K562 (cell line): ENCODE data around the gene USPL1. TPM values are rescaled to one million over a fixed set of nuclear protein-coding genes. Genes with fewer than 3 reads are reported as not detected.

ENCODE experiments used
- ATAC-seq: fragments of 200-7000 bp; cut with Tn5 transposase; 3 replicates; pipeline ENCODE4 v1.9.1; 2020; ENCODE audit warnings: moderate library complexity
- BruUV-seq: library from RNA; stranded (reverse); fragments of 400-500 nt; replicated peaks from 2 replicates; lab custom pipeline; 2021; lab: Mats Ljungman, UMichigan
- CTCF ChIA-PET: fragments of 300-600 bp; formaldehyde crosslinking; extraction: SDS; loops from one replicate; lab custom pipeline; 2021; ENCODE audit warnings: low intra/inter-chr PET ratio; lab: Yijun Ruan, JAX
- POLR2A ChIA-PET: fragments of 300-600, 350-650 bp; sonication (Branson Sonifier 250); formaldehyde crosslinking; extraction: SDS; loops from one replicate; lab custom pipeline; 2021; ENCODE audit warnings: antibody characterized with exemption, inconsistent platforms; lab: Yijun Ruan, JAX
- DNase-seq, 4 experiments: peaks; one replicate each; pipeline versions ENCODE4 v3.0.0 to v3.0.0-alpha.2; 2011 to 2018; ENCODE audit warnings: low spot score in 3 of 4, mixed read lengths in 3 of 4; ENCODE audit errors: extremely low read depth in 1 of 4
- FAIRE-seq: peaks from 2 replicates; lab custom pipeline; 2011; peaks lifted over from hg19 to GRCh38; lab: Jason Lieb, UNC
- H2AFZ ChIP-seq: 2 replicates; pipeline ENCODE4 v1.6.0; 2011; ENCODE audit warnings: low read depth, low read length, control low read depth, inconsistent platforms
- H3K27ac ChIP-seq: fragments of 200-600 bp; 3 replicates; pipeline ENCODE4 v1.8.0; 2011; ENCODE audit warnings: low read depth, mild to moderate bottlenecking, control low read depth, inconsistent platforms, low read length, moderate library complexity, mixed read lengths; ENCODE audit errors: extremely low read depth
- H3K27me3 ChIP-seq, 2 experiments: fragments of 300-600 bp in 1 of 2; 2 replicates in 1 of 2; 3 replicates in 1 of 2; pipeline versions ENCODE4 v1.6.0 to v1.8.0; 2011; ENCODE audit warnings: inconsistent platforms in 2 of 2, low read length in 2 of 2, mild to moderate bottlenecking in 1 of 2, mixed read lengths in 1 of 2, moderate library complexity in 1 of 2; ENCODE audit not compliant: control insufficient read depth in 2 of 2, insufficient read depth in 2 of 2
- H3K36me3 ChIP-seq: fragments of 300-600 bp; 3 replicates; pipeline ENCODE4 v1.8.0; 2011; ENCODE audit warnings: mild to moderate bottlenecking, low read length, inconsistent platforms; ENCODE audit not compliant: control insufficient read depth, insufficient read depth
- H3K4me1 ChIP-seq, 2 experiments: fragments of 200-600 bp in 1 of 2; replicated peaks in 1 of 2; 2 replicates in 1 of 2; 3 replicates in 1 of 2; pipeline versions ENCODE4 v1.5.1 to v1.8.0; 2011; ENCODE audit warnings: inconsistent platforms in 2 of 2, low read length in 2 of 2, mild to moderate bottlenecking in 1 of 2, mixed read lengths in 1 of 2, moderate library complexity in 1 of 2; ENCODE audit not compliant: control insufficient read depth in 2 of 2, insufficient read depth in 2 of 2
- H3K4me2 ChIP-seq: 2 replicates; pipeline ENCODE4 v1.6.1; 2011; ENCODE audit warnings: low read length, control low read depth, inconsistent platforms, mixed read lengths; ENCODE audit not compliant: insufficient read depth
- H3K4me3 ChIP-seq: fragments of 200-600 bp; sonication (generic), shearing (Covaris generic); 2 replicates; pipeline ENCODE4 v1.5.1; 2016; ENCODE audit warnings: control low read depth, inconsistent platforms
- H3K79me2 ChIP-seq: fragments of 200-600 bp; 3 replicates; pipeline ENCODE4 v1.8.0; 2011; ENCODE audit warnings: low read length, inconsistent platforms; ENCODE audit not compliant: control insufficient read depth, insufficient read depth
- H3K9ac ChIP-seq, 2 experiments: 2 replicates each; pipeline versions ENCODE4 v1.6.0 to v1.6.1; 2011; ENCODE audit warnings: low read depth in 2 of 2, low read length in 2 of 2, control low read depth in 1 of 2, inconsistent platforms in 1 of 2, mild to moderate bottlenecking in 1 of 2, mixed read lengths in 1 of 2; ENCODE audit not compliant: insufficient read depth in 1 of 2
- H3K9me1 ChIP-seq: one replicate; pipeline ENCODE4 v1.6.0; 2011; ENCODE audit warnings: inconsistent platforms, mild to moderate bottlenecking, low read length, moderate library complexity; ENCODE audit not compliant: control insufficient read depth, insufficient read depth
- H3K9me3 ChIP-seq: replicated peaks from 2 replicates; pipeline ENCODE4 v1.5.1; 2011; ENCODE audit warnings: low read depth, low read length, inconsistent platforms; ENCODE audit not compliant: control insufficient read depth, insufficient read depth
- H4K20me1 ChIP-seq: replicated peaks from 2 replicates; pipeline ENCODE4 v1.6.1; 2011; ENCODE audit warnings: low read length, inconsistent platforms, mixed read lengths; ENCODE audit not compliant: control insufficient read depth, insufficient read depth
- BMI1 ChIP-seq: fragments of 150-350 bp; IDR thresholded peaks from 2 replicates; pipeline ENCODE4 v1.6.1; 2014; ENCODE audit warnings: low read length
- DMBX1 ChIP-seq: fragments of 250-450 bp; sonication (Bioruptor Pico); IDR thresholded peaks from 2 replicates; pipeline ENCODE4 v1.8.0; 2022; ENCODE audit warnings: inconsistent platforms, mild to moderate bottlenecking, moderate library complexity, borderline replicate concordance
- ELK1 ChIP-seq: sonication (generic); formaldehyde crosslinking; IDR thresholded peaks from 2 replicates; pipeline ENCODE4 v1.8.1; 2022; ENCODE audit warnings: missing genetic modification reagents
- FOXJ2 ChIP-seq: fragments of 200-800 bp; sonication (Bioruptor generic); IDR thresholded peaks from 2 replicates; pipeline ENCODE4 v1.6.1; 2016; ENCODE audit warnings: missing genetic modification characterization, missing compliant biosample characterization
- NFE2L1 ChIP-seq: fragments of 450-650 bp; IDR thresholded peaks from 2 replicates; pipeline ENCODE4 v1.6.1; 2016; ENCODE audit warnings: missing genetic modification characterization, low read depth, mild to moderate bottlenecking, missing compliant biosample characterization, moderate library complexity, borderline replicate concordance
- PKNOX1 ChIP-seq: fragments of 450-650 bp; IDR thresholded peaks from 2 replicates; pipeline ENCODE4 v1.6.1; 2016
- POLR2AphosphoS5 ChIP-seq: IDR thresholded peaks from 2 replicates; pipeline ENCODE4 v1.6.1; 2011; ENCODE audit warnings: mild to moderate bottlenecking, low read depth, low read length, moderate library complexity; ENCODE audit not compliant: control insufficient read depth, insufficient read depth
- SRSF9 ChIP-seq: fragments of 200-400 bp; formaldehyde crosslinking; IDR thresholded peaks from 2 replicates; pipeline ENCODE4 v1.6.1; 2017; ENCODE audit warnings: low read depth, low read length, borderline replicate concordance
- TEAD2 ChIP-seq: fragments of 450-650 bp; IDR thresholded peaks from 2 replicates; pipeline ENCODE4 v1.6.1; 2016; ENCODE audit warnings: missing genetic modification characterization, control low read depth, missing compliant biosample characterization
- TEAD4 ChIP-seq, 2 experiments: sonication (generic) in 1 of 2; formaldehyde crosslinking in 1 of 2; IDR thresholded peaks; 2 replicates each; pipeline versions ENCODE4 v1.6.1 to v1.8.0; 2012 to 2022; ENCODE audit warnings: borderline replicate concordance in 1 of 2, inconsistent platforms in 1 of 2, low read length in 1 of 2, mild to moderate bottlenecking in 1 of 2, missing genetic modification reagents in 1 of 2
- ZNF134 ChIP-seq: fragments of 250-450 bp; sonication (Bioruptor Pico); conservative IDR thresholded peaks from 2 replicates; pipeline ENCODE4 v1.4.0; 2020
- ZNF41 ChIP-seq: fragments of 250-450 bp; sonication (Bioruptor Pico); conservative IDR thresholded peaks from 2 replicates; pipeline ENCODE4 v1.4.0; 2020; ENCODE audit warnings: mild to moderate bottlenecking
- WGBS: fragments of 100-300 bp; shearing (Covaris generic); methylation state at CpG from one replicate; pipeline ENCODE4 v1.1.6; 2016; ENCODE audit warnings: low coverage, mixed read lengths; ENCODE audit not compliant: insufficient coverage; ENCODE audit errors: missing lambda C conversion rate; 5-methylcytosine and 5-hydroxymethylcytosine counted together
- in situ Hi-C: fragments of 300-500 bp; cut with MboI; formaldehyde crosslinking; loops from 4 replicates; pipeline ENCODE4 v1.15.0; 2018; ENCODE audit warnings: inconsistent platforms, mixed read lengths
- intact Hi-C: fragments of 100-400 bp; cut with micrococcal nuclease; formaldehyde crosslinking; loops from 2 replicates; pipeline ENCODE4 v1.14.2; 2022
- polyA plus RNA-seq, 8 experiments: library from polyadenylated mRNA; depleted of rRNA in 4 of 8; stranded (reverse) in 5 of 8; unstranded in 3 of 8; fragments of >200 nt; fragmentation: Nextera tagmentation in 2 of 8; fragmentation: Illumina TruSeq in 1 of 8; extraction: Ambion mirVana in 2 of 8; extraction: Trizol in 1 of 8; gene quantifications; 2 replicates each; pipeline versions ENCODE4 v1.2.1 to v1.2.3, GENCODE V29; 2011 to 2014; ENCODE audit warnings: inconsistent platforms in 1 of 8, missing spikeins in 1 of 8
- total RNA-seq, 7 experiments: library from RNA; depleted of rRNA in 6 of 7; stranded (reverse); fragments of >200 nt in 6 of 7; fragmentation: Illumina TruSeq in 2 of 7; extraction: Trizol in 2 of 7; gene quantifications; 2 replicates each; pipeline versions ENCODE4 v1.2.1 to v1.2.3, GENCODE V29; 2011 to 2021; ENCODE audit warnings: low replicate concordance in 1 of 7

USPL1 gene
- total and polyA plus RNA-seq, 9 of the 15 experiments (the other 6 are each of a cell fraction or from before 2014, with no cell fraction given) = 5.5 to 18.0 (median 12.0) TPM

DNA sequence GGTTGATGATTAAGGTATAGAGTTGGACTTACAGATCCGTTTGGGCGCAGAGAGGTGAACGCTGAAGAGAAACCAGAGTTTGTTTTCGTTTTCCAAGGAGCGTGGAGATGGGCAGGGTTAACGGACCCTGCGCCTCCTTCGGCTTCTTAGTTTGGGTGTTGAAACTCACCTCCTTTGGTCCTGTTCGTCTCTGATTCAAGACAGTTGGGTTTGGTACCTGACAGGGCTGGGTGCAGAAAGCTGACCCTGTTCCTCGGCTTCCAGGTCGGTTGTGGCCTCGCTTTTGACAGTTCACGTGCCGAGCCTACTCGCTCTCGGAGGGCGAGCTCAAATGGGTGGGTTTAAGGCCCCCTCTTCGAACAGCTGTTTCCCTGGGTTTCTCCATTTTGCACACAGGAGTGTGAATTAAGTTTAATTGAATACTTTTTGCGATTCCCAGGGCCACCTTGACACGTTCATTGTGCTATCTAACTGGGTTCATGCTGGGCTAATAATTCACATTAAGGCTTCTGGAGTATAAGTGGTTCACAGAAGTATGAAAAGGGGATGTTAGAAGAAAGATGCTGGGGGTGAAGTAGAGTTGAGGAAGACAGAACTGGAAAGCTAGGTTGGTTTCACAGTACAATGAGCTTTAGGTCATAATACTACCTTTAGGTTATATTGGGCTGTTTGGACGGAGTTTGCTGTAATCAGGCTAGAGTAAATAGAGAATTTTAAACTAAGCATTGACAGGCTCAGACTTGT lies 638 bp downstream of the USPL1 start:
- H4K20me1 ChIP-seq = no peaks in the 10 kb centered on the region; the same call in 1 of the 2 replicates
- H3K9me3 ChIP-seq = no peaks in the 10 kb centered on the region
- peaks cover 90% of the 10 kb centered on the region for H3K79me2 ChIP-seq
- BruUV-seq = TSS peak; percentile 57
- intact Hi-C loops = loop anchor here (5.0 kb wide), 1 partner anchor 54 kb away; no protein-coding TSS in a partner anchor
- peak overlapping the region; percentile 83 for H3K27ac ChIP-seq
- H3K4me2 ChIP-seq = peak overlapping the region; percentile 92
- H3K9me1 ChIP-seq = no peaks in the 10 kb centered on the region
- peak overlapping the region; percentile 61 for H3K4me3 ChIP-seq
- H3K27me3 ChIP-seq = no peaks in the 10 kb centered on the region
- ATAC-seq (peak; percentile 1; the same call in 2 of the 3 replicates), DNase-seq (peak in 2 of 4 experiments; percentile 6), FAIRE-seq (no peak)
- in situ Hi-C loops = no loop called here
- WGBS = 0% methylated on average over 15 of the region's 21 CpGs
- POLR2A ChIA-PET = interaction anchor here (1.1 to 2.7 kb wide), 4 partner anchors 11 to 153 kb away, joined by 3 to 13 read pairs (median 7); partner anchors contain the start of gene HMGB1
- H2AFZ ChIP-seq = peak overlapping the region; percentile 83
- H3K4me1 ChIP-seq = peaks cover 3 to 5% of the 10 kb centered on the region in 2 experiments; a peak in 2 of 5 replicates
- peaks cover 20% of the 10 kb centered on the region for H3K36me3 ChIP-seq
- peak overlapping the region; percentile 79 to 89 for H3K9ac ChIP-seq
- TF ChIP-seq BMI1 (no peak), SRSF9 (no peak), ZNF41 (CRISPR knock-in tag) (no peak)
- CTCF ChIA-PET = no interaction called here

GRCh38 chr13:30618930-30619279 lies 1.2 kb downstream of the USPL1 start:
- Histone ChIP-seq H3K9me3 (no peaks in the 10 kb centered on the region), H3K27me3 (no peaks in the 10 kb centered on the region), H3K9me1 (no peaks in the 10 kb centered on the region), H3K4me1 (peaks cover 3 to 5% of the 10 kb centered on the region in 2 experiments; a peak in 3 of 5 replicates), H4K20me1 (no peaks in the 10 kb centered on the region; the same call in 1 of the 2 replicates), H3K79me2 (peaks cover 91% of the 10 kb centered on the region), H2AFZ (no peak overlapping the region), H3K9ac (peak overlapping the region in 1 of 2 experiments; percentile 79; a peak in 2 of 4 replicates), H3K4me2 (peak overlapping the region; percentile 92), H3K36me3 (peaks cover 25% of the 10 kb centered on the region), H3K4me3 (peak overlapping the region; percentile 61), H3K27ac (peak overlapping the region; percentile 83; the same call in 1 of the 3 replicates)
- POLR2A ChIA-PET = interaction anchor here (1.1 kb wide), 1 partner anchor 72 kb away, joined by 3 read pairs; no protein-coding TSS in a partner anchor
- no peak for FAIRE-seq
- peak in 1 of 4 experiments; percentile 12 for DNase-seq
- intact Hi-C loops = loop anchor here (5.0 kb wide), 1 partner anchor 53 kb away; no protein-coding TSS in a partner anchor
- ATAC-seq = no peak
- in situ Hi-C loops = no loop called here
- CTCF ChIA-PET = no interaction called here
- BruUV-seq = no TSS peak
- WGBS = 2% methylated on average over 3 of the region's 3 CpGs
- no peak for TF ChIP-seq ZNF134
- TF ChIP-seq POLR2AphosphoS5 = no peak
- no peak for TF ChIP-seq NFE2L1 (tag)
- TF ChIP-seq PKNOX1 = no peak
- TF ChIP-seq DMBX1 (CRISPR knock-in tag) = no peak
- TF ChIP-seq TEAD2 (tag) = no peak
- no peak for TF ChIP-seq FOXJ2
- no peak for TF ChIP-seq TEAD4 (IDR thresholded peaks at IDR 0.05; ENCODE audit: low read length)
- TF ChIP-seq TEAD4 (CRISPR knock-in tag; IDR thresholded peaks at IDR 0.05; ENCODE audit: borderline replicate concordance) = no peak
- no peak for TF ChIP-seq ELK1 (CRISPR knock-in tag)
